ENCODE measurements around the gene IGF2BP3.

IGF2BP3 gene

GRCh38 chr7:23430893-23431259 lies 39.4 kb downstream of the IGF2BP3 start:
- TF ChIP-seq CTCF (IDR thresholded peaks at IDR 0.05; ENCODE audit: low read depth, low read length) = no peak
- no peak overlapping the region for H3K4me3 ChIP-seq (replicated peaks in 1 of 2; ENCODE audit: low read depth in 2 of 2, low read length in 2 of 2)
- DNase-seq (ENCODE audit: low read depth in 2 of 2) = no peak

GRCh38 chr7:23426876-23427275 lies 43.4 kb downstream of the IGF2BP3 start:
- no peak for DNase-seq (ENCODE audit: low read depth in 2 of 2)

GRCh38 chr7:23422909-23423308 lies 47.4 kb downstream of the IGF2BP3 start:
- no peak overlapping the region for H3K4me3 ChIP-seq (replicated peaks in 1 of 2; ENCODE audit: low read depth in 2 of 2, low read length in 2 of 2)
- peak in 1 of 2 donors; percentile 63 for DNase-seq (ENCODE audit: low read depth in 2 of 2)
- no peak for TF ChIP-seq CTCF (IDR thresholded peaks at IDR 0.05; ENCODE audit: low read depth, low read length)

More at GRCh38 chr7:23426876-23427275, 43.4 kb downstream of the IGF2BP3 start:
- TF ChIP-seq CTCF (IDR thresholded peaks at IDR 0.05; ENCODE audit: low read depth, low read length) = no peak
- no peak overlapping the region for H3K4me3 ChIP-seq (replicated peaks in 1 of 2; ENCODE audit: low read depth in 2 of 2, low read length in 2 of 2)

- no peak for DNase-seq (ENCODE audit: low read depth in 2 of 2)
- no peak for TF ChIP-seq CTCF (IDR thresholded peaks at IDR 0.05; ENCODE audit: low read depth, low read length)
- H3K4me3 ChIP-seq (replicated peaks in 1 of 2; ENCODE audit: low read depth in 2 of 2, low read length in 2 of 2) = no peak overlapping the region
Observed at GRCh38 chr7:23422384-23422783, 47.9 kb downstream of the IGF2BP3 start.

- H3K4me3 ChIP-seq (replicated peaks in 1 of 2; ENCODE audit: low read depth in 2 of 2, low read length in 2 of 2) = no peak overlapping the region
- no peak for TF ChIP-seq CTCF (IDR thresholded peaks at IDR 0.05; ENCODE audit: low read depth, low read length)
- DNase-seq (ENCODE audit: low read depth in 2 of 2) = no peak
Observed at GRCh38 chr7:23419845-23420244, 50.4 kb downstream of the IGF2BP3 start.

GRCh38 chr7:23419160-23419559 lies 51.1 kb downstream of the IGF2BP3 start:
- DNase-seq (ENCODE audit: low read depth in 2 of 2) = no peak
- TF ChIP-seq CTCF (IDR thresholded peaks at IDR 0.05; ENCODE audit: low read depth, low read length) = no peak
- H3K4me3 ChIP-seq (replicated peaks in 1 of 2; ENCODE audit: low read depth in 2 of 2, low read length in 2 of 2) = no peak overlapping the region

GRCh38 chr7:23418046-23418445 lies 52.2 kb downstream of the IGF2BP3 start:
- DNase-seq (ENCODE audit: low read depth in 2 of 2) = peak; percentile 71 to 77
- no peak for TF ChIP-seq CTCF (IDR thresholded peaks at IDR 0.05; ENCODE audit: low read depth, low read length)
- no peak overlapping the region for H3K4me3 ChIP-seq (replicated peaks in 1 of 2; ENCODE audit: low read depth in 2 of 2, low read length in 2 of 2)
